Measurements from ENCODE around the gene DUSP18. TPM values are rescaled to one million over a fixed set of nuclear protein-coding genes. Genes with fewer than 3 reads are reported as not detected.

DUSP18 gene
- total and polyA plus RNA-seq, 2 of the 13 experiments (the other 11 are each of a cell fraction or from before 2014, with no cell fraction given) = 1.4 to 2.3 TPM

DNA sequence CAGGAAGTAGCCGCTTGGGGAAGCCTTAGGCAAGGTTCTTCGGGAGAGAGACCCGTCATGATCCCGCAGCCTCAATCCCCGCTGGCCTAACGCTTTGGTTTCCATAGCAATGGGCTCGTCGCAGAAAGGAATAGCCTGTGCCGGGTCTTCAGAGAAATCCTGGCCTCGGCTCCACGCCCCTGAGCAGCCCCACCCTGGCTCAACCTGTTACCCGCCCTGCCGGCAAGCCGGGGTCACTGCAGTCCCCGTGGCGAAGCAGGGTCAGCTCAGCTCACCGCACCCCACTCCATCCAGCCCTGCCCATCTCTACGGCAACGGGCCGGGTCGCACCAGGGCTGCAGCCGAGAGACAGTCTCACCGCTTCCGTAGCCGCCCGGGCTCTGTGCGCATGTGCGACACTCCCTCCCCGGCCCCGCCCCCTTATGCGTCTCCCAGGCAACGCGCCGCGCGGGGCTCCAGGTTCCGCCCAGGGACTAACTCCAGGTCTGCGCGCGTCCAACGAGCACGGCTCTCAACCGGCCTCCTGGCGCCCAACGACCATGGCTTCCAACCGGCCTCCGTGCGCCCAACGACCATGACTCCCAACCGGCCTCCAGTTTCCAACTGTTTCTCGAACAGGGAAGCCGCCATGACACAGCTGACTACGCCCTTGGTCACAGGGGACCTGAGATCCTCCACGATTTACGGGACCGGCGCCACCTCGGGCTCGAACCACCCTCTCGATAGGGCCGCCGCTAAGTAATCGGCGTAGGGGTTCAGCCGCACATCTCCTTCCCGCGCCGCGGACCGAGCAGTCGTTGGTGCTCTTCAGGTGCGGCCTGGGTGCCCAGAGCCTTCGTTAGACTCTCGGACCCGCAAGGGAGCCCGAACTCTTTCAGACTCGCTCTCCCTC is at the start of gene DUSP18 (continued):
- TF ChIP-seq, protein P1, sequence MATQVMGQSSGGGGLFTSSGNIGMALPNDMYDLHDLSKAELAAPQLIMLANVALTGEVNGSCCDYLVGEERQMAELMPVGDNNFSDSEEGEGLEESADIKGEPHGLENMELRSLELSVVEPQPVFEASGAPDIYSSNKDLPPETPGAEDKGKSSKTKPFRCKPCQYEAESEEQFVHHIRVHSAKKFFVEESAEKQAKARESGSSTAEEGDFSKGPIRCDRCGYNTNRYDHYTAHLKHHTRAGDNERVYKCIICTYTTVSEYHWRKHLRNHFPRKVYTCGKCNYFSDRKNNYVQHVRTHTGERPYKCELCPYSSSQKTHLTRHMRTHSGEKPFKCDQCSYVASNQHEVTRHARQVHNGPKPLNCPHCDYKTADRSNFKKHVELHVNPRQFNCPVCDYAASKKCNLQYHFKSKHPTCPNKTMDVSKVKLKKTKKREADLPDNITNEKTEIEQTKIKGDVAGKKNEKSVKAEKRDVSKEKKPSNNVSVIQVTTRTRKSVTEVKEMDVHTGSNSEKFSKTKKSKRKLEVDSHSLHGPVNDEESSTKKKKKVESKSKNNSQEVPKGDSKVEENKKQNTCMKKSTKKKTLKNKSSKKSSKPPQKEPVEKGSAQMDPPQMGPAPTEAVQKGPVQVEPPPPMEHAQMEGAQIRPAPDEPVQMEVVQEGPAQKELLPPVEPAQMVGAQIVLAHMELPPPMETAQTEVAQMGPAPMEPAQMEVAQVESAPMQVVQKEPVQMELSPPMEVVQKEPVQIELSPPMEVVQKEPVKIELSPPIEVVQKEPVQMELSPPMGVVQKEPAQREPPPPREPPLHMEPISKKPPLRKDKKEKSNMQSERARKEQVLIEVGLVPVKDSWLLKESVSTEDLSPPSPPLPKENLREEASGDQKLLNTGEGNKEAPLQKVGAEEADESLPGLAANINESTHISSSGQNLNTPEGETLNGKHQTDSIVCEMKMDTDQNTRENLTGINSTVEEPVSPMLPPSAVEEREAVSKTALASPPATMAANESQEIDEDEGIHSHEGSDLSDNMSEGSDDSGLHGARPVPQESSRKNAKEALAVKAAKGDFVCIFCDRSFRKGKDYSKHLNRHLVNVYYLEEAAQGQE (IDR thresholded peaks at IDR 0.05; ENCODE audit: borderline replicate concordance in 1 of 2, low read depth in 1 of 2, low read length in 2 of 2) = no peak
- TF ChIP-seq MED13 (CRISPR knock-in tag; IDR thresholded peaks at IDR 0.05) = no peak
- TF ChIP-seq RBM22 (optimal IDR thresholded peaks at IDR 0.05; ENCODE audit: low read length) = peak; percentile 83
- TF ChIP-seq, protein P2, sequence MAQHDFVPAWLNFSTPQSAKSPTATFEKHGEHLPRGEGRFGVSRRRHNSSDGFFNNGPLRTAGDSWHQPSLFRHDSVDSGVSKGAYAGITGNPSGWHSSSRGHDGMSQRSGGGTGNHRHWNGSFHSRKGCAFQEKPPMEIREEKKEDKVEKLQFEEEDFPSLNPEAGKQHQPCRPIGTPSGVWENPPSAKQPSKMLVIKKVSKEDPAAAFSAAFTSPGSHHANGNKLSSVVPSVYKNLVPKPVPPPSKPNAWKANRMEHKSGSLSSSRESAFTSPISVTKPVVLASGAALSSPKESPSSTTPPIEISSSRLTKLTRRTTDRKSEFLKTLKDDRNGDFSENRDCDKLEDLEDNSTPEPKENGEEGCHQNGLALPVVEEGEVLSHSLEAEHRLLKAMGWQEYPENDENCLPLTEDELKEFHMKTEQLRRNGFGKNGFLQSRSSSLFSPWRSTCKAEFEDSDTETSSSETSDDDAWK (CRISPR knock-in tag; IDR thresholded peaks at IDR 0.05) = no peak
- TF ChIP-seq, protein P3, sequence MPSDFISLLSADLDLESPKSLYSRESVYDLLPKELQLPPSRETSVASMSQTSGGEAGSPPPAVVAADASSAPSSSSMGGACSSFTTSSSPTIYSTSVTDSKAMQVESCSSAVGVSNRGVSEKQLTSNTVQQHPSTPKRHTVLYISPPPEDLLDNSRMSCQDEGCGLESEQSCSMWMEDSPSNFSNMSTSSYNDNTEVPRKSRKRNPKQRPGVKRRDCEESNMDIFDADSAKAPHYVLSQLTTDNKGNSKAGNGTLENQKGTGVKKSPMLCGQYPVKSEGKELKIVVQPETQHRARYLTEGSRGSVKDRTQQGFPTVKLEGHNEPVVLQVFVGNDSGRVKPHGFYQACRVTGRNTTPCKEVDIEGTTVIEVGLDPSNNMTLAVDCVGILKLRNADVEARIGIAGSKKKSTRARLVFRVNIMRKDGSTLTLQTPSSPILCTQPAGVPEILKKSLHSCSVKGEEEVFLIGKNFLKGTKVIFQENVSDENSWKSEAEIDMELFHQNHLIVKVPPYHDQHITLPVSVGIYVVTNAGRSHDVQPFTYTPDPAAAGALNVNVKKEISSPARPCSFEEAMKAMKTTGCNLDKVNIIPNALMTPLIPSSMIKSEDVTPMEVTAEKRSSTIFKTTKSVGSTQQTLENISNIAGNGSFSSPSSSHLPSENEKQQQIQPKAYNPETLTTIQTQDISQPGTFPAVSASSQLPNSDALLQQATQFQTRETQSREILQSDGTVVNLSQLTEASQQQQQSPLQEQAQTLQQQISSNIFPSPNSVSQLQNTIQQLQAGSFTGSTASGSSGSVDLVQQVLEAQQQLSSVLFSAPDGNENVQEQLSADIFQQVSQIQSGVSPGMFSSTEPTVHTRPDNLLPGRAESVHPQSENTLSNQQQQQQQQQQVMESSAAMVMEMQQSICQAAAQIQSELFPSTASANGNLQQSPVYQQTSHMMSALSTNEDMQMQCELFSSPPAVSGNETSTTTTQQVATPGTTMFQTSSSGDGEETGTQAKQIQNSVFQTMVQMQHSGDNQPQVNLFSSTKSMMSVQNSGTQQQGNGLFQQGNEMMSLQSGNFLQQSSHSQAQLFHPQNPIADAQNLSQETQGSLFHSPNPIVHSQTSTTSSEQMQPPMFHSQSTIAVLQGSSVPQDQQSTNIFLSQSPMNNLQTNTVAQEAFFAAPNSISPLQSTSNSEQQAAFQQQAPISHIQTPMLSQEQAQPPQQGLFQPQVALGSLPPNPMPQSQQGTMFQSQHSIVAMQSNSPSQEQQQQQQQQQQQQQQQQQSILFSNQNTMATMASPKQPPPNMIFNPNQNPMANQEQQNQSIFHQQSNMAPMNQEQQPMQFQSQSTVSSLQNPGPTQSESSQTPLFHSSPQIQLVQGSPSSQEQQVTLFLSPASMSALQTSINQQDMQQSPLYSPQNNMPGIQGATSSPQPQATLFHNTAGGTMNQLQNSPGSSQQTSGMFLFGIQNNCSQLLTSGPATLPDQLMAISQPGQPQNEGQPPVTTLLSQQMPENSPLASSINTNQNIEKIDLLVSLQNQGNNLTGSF (CRISPR knock-in tag; IDR thresholded peaks at IDR 0.05) = no peak
- TF ChIP-seq, protein P4, sequence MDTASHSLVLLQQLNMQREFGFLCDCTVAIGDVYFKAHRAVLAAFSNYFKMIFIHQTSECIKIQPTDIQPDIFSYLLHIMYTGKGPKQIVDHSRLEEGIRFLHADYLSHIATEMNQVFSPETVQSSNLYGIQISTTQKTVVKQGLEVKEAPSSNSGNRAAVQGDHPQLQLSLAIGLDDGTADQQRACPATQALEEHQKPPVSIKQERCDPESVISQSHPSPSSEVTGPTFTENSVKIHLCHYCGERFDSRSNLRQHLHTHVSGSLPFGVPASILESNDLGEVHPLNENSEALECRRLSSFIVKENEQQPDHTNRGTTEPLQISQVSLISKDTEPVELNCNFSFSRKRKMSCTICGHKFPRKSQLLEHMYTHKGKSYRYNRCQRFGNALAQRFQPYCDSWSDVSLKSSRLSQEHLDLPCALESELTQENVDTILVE (CRISPR knock-in tag; IDR thresholded peaks at IDR 0.05) = no peak
- TF ChIP-seq TBX3 (IDR thresholded peaks at IDR 0.05; ENCODE audit: borderline replicate concordance) = no peak
- TF ChIP-seq ZNF615 (CRISPR knock-in tag; IDR thresholded peaks at IDR 0.05; ENCODE audit: borderline replicate concordance) = no peak
- TF ChIP-seq ZNF263 (CRISPR knock-in tag; IDR thresholded peaks at IDR 0.05) = peak; percentile 15; the same call in 1 of the 2 replicates
- TF ChIP-seq ZNF709 (CRISPR knock-in tag; IDR thresholded peaks at IDR 0.05) = no peak
- no peak for TF ChIP-seq ZNF382 (CRISPR knock-in tag; IDR thresholded peaks at IDR 0.05; ENCODE audit: borderline replicate concordance)
- TF ChIP-seq ZNF766 (CRISPR knock-in tag; IDR thresholded peaks at IDR 0.05; ENCODE audit: borderline replicate concordance) = no peak
- peak; percentile 47; the same call in 1 of the 2 replicates for TF ChIP-seq ZNF724P (CRISPR knock-in tag; IDR thresholded peaks at IDR 0.05; ENCODE audit: borderline replicate concordance)
- no peak for TF ChIP-seq SRF (IDR thresholded peaks at IDR 0.05; ENCODE audit: low read depth, low read length)
- TF ChIP-seq ERF (CRISPR knock-in tag; IDR thresholded peaks at IDR 0.05) = no peak
- TF ChIP-seq ZNF350 (CRISPR knock-in tag; IDR thresholded peaks at IDR 0.05; ENCODE audit: borderline replicate concordance, low read depth) = peak; percentile 53; the same call in 1 of the 2 replicates
- TF ChIP-seq NKX3-1 (CRISPR knock-in tag; IDR thresholded peaks at IDR 0.05) = no peak
